ENCODE data around the gene IRGQ.

The IRGQ gene

GRCh38 chr19:43633520-43633919, 37.6 kb upstream of the IRGQ start:
- no peaks in the 10 kb centered on the region for H3K9me3 Mint-ChIP-seq
- peaks cover 20% of the 10 kb centered on the region for H3K27me3 Mint-ChIP-seq
- no peaks in the 10 kb centered on the region for H3K4me1 Mint-ChIP-seq (ENCODE audit: low read depth)
- H3K4me3 Mint-ChIP-seq, result no peak overlapping the region
- H3K27ac Mint-ChIP-seq, result no peak overlapping the region
- H3K36me3 Mint-ChIP-seq (ENCODE audit: low read depth), result no peaks in the 10 kb centered on the region

DNA sequence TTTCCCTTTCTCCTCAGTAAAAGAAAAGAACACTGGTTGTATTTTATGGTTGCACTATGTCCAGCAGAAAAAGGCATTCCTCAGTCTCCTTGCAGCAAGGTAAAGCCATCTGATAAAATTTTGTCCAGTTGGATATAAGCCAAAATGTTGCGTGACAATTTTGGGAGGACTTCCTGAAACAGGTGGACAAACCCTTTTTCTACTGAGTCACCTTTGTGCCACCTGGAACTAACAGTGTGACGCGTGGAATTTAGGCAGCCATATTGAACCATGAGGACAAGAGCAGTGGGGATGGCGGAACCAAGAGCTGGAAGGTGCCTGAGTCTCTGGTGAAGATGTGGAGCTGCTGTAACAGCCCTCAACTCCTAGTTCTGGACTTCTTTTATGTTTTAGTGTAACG, 35.6 kb upstream of the IRGQ start:
- Mint-ChIP-seq H3K4me3 (no peak overlapping the region), H3K27ac (no peak overlapping the region), H3K4me1 (ENCODE audit: low read depth) (no peaks in the 10 kb centered on the region), H3K27me3 (peaks cover 10% of the 10 kb centered on the region), H3K36me3 (ENCODE audit: low read depth) (no peaks in the 10 kb centered on the region), H3K9me3 (no peaks in the 10 kb centered on the region)

GRCh38 chr19:43628646-43629326, 32.9 kb upstream of the IRGQ start:
- no peak overlapping the region for H3K27ac Mint-ChIP-seq
- peaks cover 10% of the 10 kb centered on the region for H3K27me3 Mint-ChIP-seq
- peaks cover 10% of the 10 kb centered on the region for H3K4me1 Mint-ChIP-seq (ENCODE audit: low read depth)
- no peaks in the 10 kb centered on the region for H3K9me3 Mint-ChIP-seq
- H3K4me3 Mint-ChIP-seq, result no peak overlapping the region
- H3K36me3 Mint-ChIP-seq (ENCODE audit: low read depth), result no peaks in the 10 kb centered on the region

DNA sequence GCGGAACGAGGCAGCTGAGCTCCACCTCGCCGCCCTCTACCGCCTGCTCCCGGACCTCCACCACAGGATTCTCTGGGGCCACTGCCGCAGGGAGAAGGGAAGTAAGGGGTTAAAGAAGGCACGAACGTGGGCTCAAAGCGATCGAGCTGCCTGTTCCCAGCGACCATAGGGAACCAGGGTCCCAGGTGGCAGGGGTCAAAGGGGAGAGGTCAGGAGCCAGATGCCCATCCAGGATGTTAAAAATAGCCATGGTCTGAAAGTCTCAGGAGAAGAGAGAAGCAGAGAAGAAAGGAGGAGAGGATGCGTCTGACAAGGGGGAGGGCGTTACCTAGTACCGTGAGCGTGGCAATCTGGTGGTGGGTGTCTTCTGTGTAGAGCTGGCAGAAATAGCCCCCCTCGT, 30.9 kb upstream of the IRGQ start:
- no peak overlapping the region for H3K4me3 Mint-ChIP-seq
- no peak overlapping the region for H3K27ac Mint-ChIP-seq
- peaks cover 10% of the 10 kb centered on the region for H3K4me1 Mint-ChIP-seq (ENCODE audit: low read depth)
- no peaks in the 10 kb centered on the region for H3K36me3 Mint-ChIP-seq (ENCODE audit: low read depth)
- no peaks in the 10 kb centered on the region for H3K9me3 Mint-ChIP-seq
- H3K27me3 Mint-ChIP-seq, result peaks cover 6% of the 10 kb centered on the region

DNA sequence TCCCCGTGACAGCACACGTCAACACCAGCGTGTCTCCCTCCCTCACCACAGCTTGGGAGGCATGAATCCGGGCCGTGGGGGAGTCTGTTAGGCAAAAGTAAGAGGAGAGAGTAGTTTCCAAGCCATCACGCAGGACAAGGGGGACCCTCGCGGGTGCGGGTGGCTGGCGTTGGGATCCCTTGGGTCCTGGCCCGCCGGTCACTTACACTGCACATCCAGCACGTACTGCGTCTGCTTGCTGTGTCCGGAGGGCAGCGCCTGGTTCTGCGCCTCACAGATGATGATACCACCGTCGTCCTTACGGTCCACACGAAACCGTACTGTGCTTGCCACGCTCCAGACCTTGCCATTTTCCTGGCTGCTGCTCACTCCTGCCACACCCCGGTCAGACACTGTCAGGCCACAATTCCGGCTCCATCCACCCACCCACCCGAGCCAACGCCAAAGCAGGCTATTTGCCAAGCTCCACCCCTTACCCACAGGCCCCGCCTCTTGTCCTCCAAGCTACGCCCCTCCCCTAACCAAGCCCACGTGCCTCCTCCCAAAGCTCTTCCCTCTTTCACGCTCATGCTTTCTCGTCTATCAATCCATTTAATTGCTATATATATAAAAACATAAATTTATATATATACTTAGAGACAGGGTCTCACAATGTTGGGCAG, 30.1 kb upstream of the IRGQ start:
- Mint-ChIP-seq H3K36me3 (ENCODE audit: low read depth) (no peaks in the 10 kb centered on the region), H3K9me3 (no peaks in the 10 kb centered on the region), H3K4me1 (ENCODE audit: low read depth) (peaks cover 10% of the 10 kb centered on the region), H3K27ac (no peak overlapping the region), H3K27me3 (peaks cover 6% of the 10 kb centered on the region), H3K4me3 (no peak overlapping the region)

GRCh38 chr19:43624933-43625332, 29.0 kb upstream of the IRGQ start:
- Mint-ChIP-seq H3K4me3 (no peak overlapping the region), H3K27ac (no peak overlapping the region), H3K4me1 (ENCODE audit: low read depth) (peaks cover 19% of the 10 kb centered on the region), H3K27me3 (peaks cover 6% of the 10 kb centered on the region), H3K36me3 (ENCODE audit: low read depth) (no peaks in the 10 kb centered on the region), H3K9me3 (no peaks in the 10 kb centered on the region)

- no peak overlapping the region for H3K27ac Mint-ChIP-seq
- peaks cover 6% of the 10 kb centered on the region for H3K27me3 Mint-ChIP-seq
- no peaks in the 10 kb centered on the region for H3K9me3 Mint-ChIP-seq
- H3K36me3 Mint-ChIP-seq (ENCODE audit: low read depth), result no peaks in the 10 kb centered on the region
- H3K4me3 Mint-ChIP-seq, result no peak overlapping the region
- H3K4me1 Mint-ChIP-seq (ENCODE audit: low read depth), result peaks cover 20% of the 10 kb centered on the region
Observed at GRCh38 chr19:43623889-43624670, 28.1 kb upstream of the IRGQ start.

DNA sequence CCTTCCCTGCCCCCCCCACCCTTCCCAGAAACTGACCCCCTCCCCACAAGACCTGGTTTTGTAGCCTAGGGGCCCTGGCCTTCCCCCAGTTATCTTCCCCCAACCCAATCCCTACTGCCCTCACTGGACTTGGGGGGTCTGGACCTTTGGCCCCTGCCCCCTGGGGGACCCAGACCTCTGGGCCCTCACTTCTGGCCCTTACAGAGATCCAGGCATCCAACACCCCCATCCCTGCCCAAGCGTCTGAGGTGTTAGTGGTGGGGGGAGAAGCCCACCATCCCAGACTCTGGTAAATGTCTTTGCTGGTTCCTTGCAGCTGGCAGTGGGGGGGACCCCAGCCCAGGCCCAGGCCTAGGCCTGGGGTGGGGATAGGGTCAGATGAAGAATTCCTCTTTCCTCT, 27.0 kb upstream of the IRGQ start:
- Mint-ChIP-seq H3K4me1 (ENCODE audit: low read depth) (peaks cover 23% of the 10 kb centered on the region), H3K27me3 (peaks cover 6% of the 10 kb centered on the region), H3K27ac (no peak overlapping the region), H3K4me3 (no peak overlapping the region), H3K36me3 (ENCODE audit: low read depth) (no peaks in the 10 kb centered on the region), H3K9me3 (no peaks in the 10 kb centered on the region)

DNA sequence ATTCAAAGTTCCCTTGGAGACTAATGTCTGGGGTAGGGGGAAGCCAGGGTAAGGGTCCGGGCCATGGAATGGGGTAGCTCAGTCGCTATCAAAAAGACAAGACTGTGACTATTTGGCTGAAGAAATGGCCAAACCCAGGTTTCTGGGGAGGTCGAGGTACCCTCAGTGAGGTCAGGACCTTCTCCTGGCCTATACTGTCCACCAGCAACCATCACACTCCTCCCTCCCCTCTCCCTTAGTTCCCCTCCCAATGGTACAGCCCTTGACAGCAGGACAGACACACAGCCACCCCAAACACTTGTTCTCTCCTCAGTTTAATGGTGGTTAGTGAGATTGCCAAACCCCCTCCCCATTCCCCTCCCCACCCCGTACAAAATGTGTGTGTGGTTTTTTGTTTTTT, 26.1 kb upstream of the IRGQ start:
- Mint-ChIP-seq H3K27me3 (no peaks in the 10 kb centered on the region), H3K27ac (no peak overlapping the region), H3K9me3 (no peaks in the 10 kb centered on the region)

GRCh38 chr19:43620061-43621001, 24.4 kb upstream of the IRGQ start:
- Mint-ChIP-seq H3K4me3 (peak overlapping the region; percentile 96), H3K36me3 (ENCODE audit: low read depth) (no peaks in the 10 kb centered on the region), H3K27ac (peak overlapping the region; percentile 97), H3K4me1 (ENCODE audit: low read depth) (peaks cover 23% of the 10 kb centered on the region), H3K9me3 (no peaks in the 10 kb centered on the region), H3K27me3 (no peaks in the 10 kb centered on the region)

More for the DNA sequence above, 26.1 kb upstream of the IRGQ start:
- H3K36me3 Mint-ChIP-seq (ENCODE audit: low read depth), result no peaks in the 10 kb centered on the region
- H3K4me3 Mint-ChIP-seq, result no peak overlapping the region
- peaks cover 23% of the 10 kb centered on the region for H3K4me1 Mint-ChIP-seq (ENCODE audit: low read depth)

- no peaks in the 10 kb centered on the region for H3K27me3 Mint-ChIP-seq
- H3K27ac Mint-ChIP-seq, result peak within 1 kb of the TSS; percentile 97
- peak within 1 kb of the TSS; percentile 96 for H3K4me3 Mint-ChIP-seq
- H3K9me3 Mint-ChIP-seq, result no peaks in the 10 kb centered on the region
- peaks cover 15% of the 10 kb centered on the region for H3K4me1 Mint-ChIP-seq (ENCODE audit: low read depth)
- H3K36me3 Mint-ChIP-seq (ENCODE audit: low read depth), result no peaks in the 10 kb centered on the region
Observed at GRCh38 chr19:43619262-43620060, 23.5 kb upstream of the IRGQ start, which contains the start of gene ZNF428. Gene ZNF428, minus strand, starts transcription at chr19:43619629. Its CDS starts 5,325 bp downstream, at chr19:43614304.

DNA sequence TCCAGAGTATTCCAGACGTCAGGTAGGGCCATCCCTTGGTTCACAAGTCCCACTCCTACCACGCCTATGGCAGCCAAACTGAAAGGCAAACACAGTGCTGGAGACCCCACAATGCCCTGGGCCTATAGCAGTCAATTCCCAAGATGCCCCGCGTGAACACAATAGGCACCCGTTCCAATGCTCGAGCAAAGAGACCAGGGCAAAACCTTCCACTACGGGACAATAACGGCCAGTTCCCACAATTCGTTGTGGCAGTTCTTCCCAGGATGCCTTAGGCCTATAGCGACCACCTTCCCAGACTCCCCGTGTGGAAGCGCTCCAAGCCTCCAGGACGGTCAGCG, 23.0 kb upstream of the IRGQ start:
- Mint-ChIP-seq H3K9me3 (no peaks in the 10 kb centered on the region), H3K27ac (peak overlapping the region; percentile 97), H3K4me1 (ENCODE audit: low read depth) (peaks cover 14% of the 10 kb centered on the region), H3K36me3 (ENCODE audit: low read depth) (no peaks in the 10 kb centered on the region), H3K4me3 (peak overlapping the region; percentile 96), H3K27me3 (no peaks in the 10 kb centered on the region)

DNA sequence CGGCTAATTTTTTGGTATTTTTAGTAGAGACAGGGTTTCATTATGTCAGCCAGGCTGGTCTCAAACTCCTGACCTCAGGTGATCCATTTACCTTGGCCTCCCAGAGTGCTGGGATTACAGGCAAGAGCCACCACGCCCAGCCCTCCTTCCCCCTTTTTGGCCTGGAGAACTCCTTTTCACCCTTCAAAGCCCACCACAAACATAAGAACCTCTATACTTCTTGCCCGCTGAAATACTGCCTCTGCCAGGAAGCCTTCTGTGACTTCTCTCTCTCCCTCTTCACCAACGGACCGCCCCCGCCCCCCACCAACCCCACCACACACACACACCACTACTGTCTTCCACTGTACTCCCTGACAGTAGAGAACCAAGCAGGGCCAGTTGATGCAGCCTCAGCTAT, 21.0 kb upstream of the IRGQ start:
- H3K9me3 Mint-ChIP-seq, result no peaks in the 10 kb centered on the region
- peaks cover 10% of the 10 kb centered on the region for H3K36me3 Mint-ChIP-seq (ENCODE audit: low read depth)
- H3K27ac Mint-ChIP-seq, result no peak overlapping the region
- no peak overlapping the region for H3K4me3 Mint-ChIP-seq
- no peaks in the 10 kb centered on the region for H3K27me3 Mint-ChIP-seq
- peaks cover 14% of the 10 kb centered on the region for H3K4me1 Mint-ChIP-seq (ENCODE audit: low read depth)

GRCh38 chr19:43616306-43616705, 20.4 kb upstream of the IRGQ start:
- Mint-ChIP-seq H3K36me3 (ENCODE audit: low read depth) (peaks cover 15% of the 10 kb centered on the region), H3K9me3 (no peaks in the 10 kb centered on the region), H3K4me3 (no peak overlapping the region), H3K27ac (no peak overlapping the region), H3K27me3 (no peaks in the 10 kb centered on the region), H3K4me1 (ENCODE audit: low read depth) (peaks cover 14% of the 10 kb centered on the region)

Measured in stimulated activated naive CD8-positive, alpha-beta T cell treated with anti-CD3 and anti-CD28 coated beads, Interleukin-15, Interleukin-2, amounts not matched to agents 100 ng/mL and 50 ng/mL, for 24 hours (primary cell).